Neural crest cell (in vitro differentiated cells): Measurements from ENCODE around the gene TTC1. TPM values are rescaled to one million over a fixed set of nuclear protein-coding genes. Genes with fewer than 3 reads are reported as not detected.

Source experiments
- DNase-seq: peaks from one replicate; pipeline ENCODE4 v3.0.0; 2021; ENCODE audit warnings: low read depth, mixed read lengths, low spot score
- H3K27ac Mint-ChIP-seq: one replicate; pipeline ENCODE4 v1.8.0; 2021; ENCODE audit warnings: mild to moderate bottlenecking, mixed read lengths; ENCODE audit not compliant: unreplicated experiment
- H3K27me3 Mint-ChIP-seq: 2 replicates; pipeline ENCODE4 v1.8.0; 2021; ENCODE audit warnings: low read depth, mild to moderate bottlenecking, mixed read lengths
- H3K36me3 Mint-ChIP-seq: 2 replicates; pipeline ENCODE4 v1.8.0; 2021; ENCODE audit warnings: low read depth, mild to moderate bottlenecking, mixed read lengths
- H3K4me1 Mint-ChIP-seq: 2 replicates; pipeline ENCODE4 v1.8.0; 2021; ENCODE audit warnings: mixed read lengths
- H3K4me3 Mint-ChIP-seq: one replicate; pipeline ENCODE4 v1.8.0; 2021; ENCODE audit warnings: mild to moderate bottlenecking, mixed read lengths
- H3K9me3 Mint-ChIP-seq: 2 replicates; pipeline ENCODE4 v1.8.0; 2021; ENCODE audit warnings: mixed read lengths
- CTCF ChIP-seq: fragments of 200-600 bp; sonication (generic); conservative IDR thresholded peaks from 2 replicates; pipeline ENCODE4 v1.5.0; 2021; ENCODE audit warnings: antibody characterized with exemption, mild to moderate bottlenecking
- total RNA-seq: library from RNA; stranded (reverse); gene quantifications from 2 replicates; pipeline ENCODE4 v1.2.1, GENCODE V29; 2021

Gene TTC1
- total RNA-seq, 1 donor from 2014 or later: 48.0 TPM

DNA sequence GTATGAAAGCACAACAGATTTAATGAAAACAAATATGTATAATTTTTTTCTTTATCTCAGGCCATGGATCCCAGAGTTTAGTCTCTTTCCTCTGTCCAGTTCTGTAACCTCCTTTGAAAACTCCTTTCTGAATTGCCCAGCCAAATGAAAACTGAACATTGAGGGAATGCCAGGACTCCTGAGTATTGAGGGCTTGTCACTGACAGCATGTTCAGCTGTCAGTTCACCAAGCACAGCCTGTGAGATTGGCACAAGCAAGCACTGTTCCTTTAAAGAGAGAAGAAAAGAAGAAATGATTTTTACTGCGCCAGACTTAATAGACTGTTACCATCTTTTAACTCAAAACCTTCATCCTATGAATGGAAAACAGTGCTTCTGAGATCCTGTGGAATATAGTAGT lies 27.3 kb downstream of the TTC1 start:
- TF ChIP-seq CTCF: no peak
- no peak for DNase-seq
- Mint-ChIP-seq H3K4me1 (no peaks in the 10 kb centered on the region), H3K36me3 (peaks cover 6% of the 10 kb centered on the region), H3K9me3 (no peaks in the 10 kb centered on the region), H3K27ac (no peak overlapping the region), H3K27me3 (no peaks in the 10 kb centered on the region), H3K4me3 (no peak overlapping the region)

GRCh38 chr5:160036884-160037283 lies 27.9 kb downstream of the TTC1 start:
- H3K4me1 Mint-ChIP-seq: no peaks in the 10 kb centered on the region
- H3K36me3 Mint-ChIP-seq: peaks cover 6% of the 10 kb centered on the region
- H3K27ac Mint-ChIP-seq: no peak overlapping the region
- no peak for DNase-seq
- H3K27me3 Mint-ChIP-seq: no peaks in the 10 kb centered on the region
- no peak for TF ChIP-seq CTCF
- no peak overlapping the region for H3K4me3 Mint-ChIP-seq
- H3K9me3 Mint-ChIP-seq: no peaks in the 10 kb centered on the region

DNA sequence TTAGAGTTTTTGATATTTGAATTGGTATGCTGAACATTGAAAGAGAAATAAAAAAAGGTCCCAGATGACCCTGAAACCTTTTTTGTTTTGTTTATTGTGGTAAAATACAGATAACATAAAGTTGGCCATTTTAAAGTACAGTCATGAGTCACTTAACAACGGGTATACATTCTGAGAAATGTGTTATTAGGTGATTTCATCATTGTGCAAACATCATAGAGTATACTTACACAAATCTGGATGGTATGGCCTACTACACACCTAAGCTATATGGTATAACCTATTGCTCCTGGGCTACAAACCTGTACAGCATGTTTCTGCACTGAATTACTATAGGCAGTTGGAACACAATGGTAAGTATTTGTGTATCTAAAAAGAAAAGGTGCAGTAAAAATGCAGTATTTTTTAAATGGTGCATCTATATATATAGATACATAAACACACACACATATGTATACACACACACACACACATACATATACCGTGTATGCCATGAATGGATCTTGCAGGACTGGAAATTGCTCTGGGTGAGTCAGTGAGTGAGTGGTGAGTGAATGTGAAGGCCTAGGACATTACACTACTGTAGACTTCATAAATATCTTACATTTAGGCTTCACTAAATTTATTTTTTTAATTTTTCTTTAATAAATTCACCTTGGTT lies 31.0 kb downstream of the TTC1 start:
- Mint-ChIP-seq H3K27ac (no peak overlapping the region), H3K4me3 (no peak overlapping the region), H3K9me3 (no peaks in the 10 kb centered on the region), H3K4me1 (peaks cover 18% of the 10 kb centered on the region), H3K36me3 (peaks cover 2% of the 10 kb centered on the region), H3K27me3 (no peaks in the 10 kb centered on the region)
- no peak for TF ChIP-seq CTCF
- no peak for DNase-seq

- Mint-ChIP-seq H3K27me3 (no peaks in the 10 kb centered on the region), H3K36me3 (peaks cover 2% of the 10 kb centered on the region), H3K9me3 (no peaks in the 10 kb centered on the region), H3K4me1 (peaks cover 21% of the 10 kb centered on the region), H3K27ac (no peak overlapping the region), H3K4me3 (no peak overlapping the region)
- DNase-seq: no peak
- no peak for TF ChIP-seq CTCF
Observed at GRCh38 chr5:160040471-160040835, 31.5 kb downstream of the TTC1 start.

GRCh38 chr5:160042671-160043070 lies 33.7 kb downstream of the TTC1 start:
- no peak for DNase-seq
- H3K4me1 Mint-ChIP-seq: peaks cover 26% of the 10 kb centered on the region

More at GRCh38 chr5:160042671-160043070, 33.7 kb downstream of the TTC1 start:
- Mint-ChIP-seq H3K9me3 (no peaks in the 10 kb centered on the region), H3K27ac (no peak overlapping the region), H3K4me3 (no peak overlapping the region), H3K27me3 (no peaks in the 10 kb centered on the region), H3K36me3 (peaks cover 5% of the 10 kb centered on the region)
- TF ChIP-seq CTCF: no peak
